Panc1 (cell line): ENCODE data around the gene SHC4. TPM values are rescaled to one million over a fixed set of nuclear protein-coding genes. Genes with fewer than 3 reads are reported as not detected.

Experiments used
- ATAC-seq: fragments of 200-7000 bp; cut with Tn5 transposase; 2 replicates; pipeline ENCODE4 v1.9.1; 2020; ENCODE audit warnings: mild to moderate bottlenecking, moderate library complexity
- BruUV-seq: library from RNA; stranded (reverse); fragments of 400-500 nt; replicated peaks from 2 replicates; lab custom pipeline; 2021; lab: Mats Ljungman, UMichigan
- CTCF ChIA-PET: fragments of 300-600 bp; sonication (Branson Sonifier 250); formaldehyde crosslinking; loops from one replicate; lab custom pipeline; 2022; ENCODE audit warnings: antibody characterized with exemption; lab: Charles Lee
- POLR2A ChIA-PET: fragments of 300-600 bp; sonication (Branson Sonifier 250); formaldehyde crosslinking; loops from one replicate; lab custom pipeline; 2022; ENCODE audit warnings: antibody characterized with exemption; lab: Charles Lee
- DNase-seq: peaks from one replicate; pipeline ENCODE4 v3.0.0-alpha.2; 2010; ENCODE audit warnings: low read depth, low spot score
- H3K27ac ChIP-seq: 2 replicates; pipeline ENCODE4 v1.5.1; 2011; ENCODE audit warnings: mild to moderate bottlenecking, low read length, inconsistent platforms
- H3K27me3 ChIP-seq: fragments of 200-500 bp; sonication (Bioruptor generic); 2 replicates; pipeline ENCODE4 v1.6.0; 2014; ENCODE audit warnings: low read length, inconsistent platforms; ENCODE audit not compliant: control insufficient read depth, insufficient read depth
- H3K36me3 ChIP-seq: fragments of 200-500 bp; sonication (Bioruptor generic); 2 replicates; pipeline ENCODE4 v1.5.1; 2014; ENCODE audit warnings: inconsistent platforms, mild to moderate bottlenecking, low read length, moderate library complexity; ENCODE audit not compliant: control insufficient read depth, insufficient read depth
- H3K4me1 ChIP-seq: 2 replicates; pipeline ENCODE4 v1.5.1; 2011; ENCODE audit warnings: inconsistent platforms, mild to moderate bottlenecking, low read length, moderate library complexity; ENCODE audit not compliant: control insufficient read depth, insufficient read depth
- H3K4me3 ChIP-seq, 2 experiments: 2 replicates each; pipeline ENCODE4 v1.5.1; 2011 to 2012; ENCODE audit warnings: low read depth in 2 of 2, low read length in 2 of 2, mild to moderate bottlenecking in 2 of 2, inconsistent platforms in 1 of 2, moderate library complexity in 1 of 2
- H3K9me3 ChIP-seq: fragments of 200-500 bp; sonication (Bioruptor generic); 2 replicates; pipeline ENCODE4 v1.5.1; 2014; ENCODE audit warnings: low read depth, mild to moderate bottlenecking, inconsistent platforms, low read length, moderate library complexity; ENCODE audit not compliant: control insufficient read depth, insufficient read depth
- CTCF ChIP-seq: fragments of 450-650 bp; IDR thresholded peaks from 2 replicates; pipeline ENCODE4 v1.5.1; 2017; ENCODE audit warnings: mild to moderate bottlenecking
- POLR2AphosphoS5 ChIP-seq: IDR thresholded peaks from 2 replicates; pipeline ENCODE4 v1.6.1; 2012; ENCODE audit warnings: mild to moderate bottlenecking, low read depth, low read length, moderate library complexity
- REST ChIP-seq, 2 experiments: IDR thresholded peaks; 2 replicates each; pipeline ENCODE4 v1.6.1; 2011 to 2012; ENCODE audit warnings: low read depth in 2 of 2, control low read depth in 1 of 2, low read length in 1 of 2, mild to moderate bottlenecking in 1 of 2, moderate library complexity in 1 of 2; ENCODE audit not compliant: insufficient read depth in 1 of 2
- SIN3A ChIP-seq: IDR thresholded peaks from 2 replicates; pipeline ENCODE4 v1.6.1; 2012; ENCODE audit warnings: low read depth, mild to moderate bottlenecking, low read length, moderate library complexity, borderline replicate concordance; ENCODE audit not compliant: insufficient read depth
- TCF7L2 ChIP-seq: IDR thresholded peaks from 2 replicates; pipeline ENCODE4 v1.6.1; 2011; ENCODE audit warnings: mild to moderate bottlenecking, low read depth, low read length, inconsistent platforms
- in situ Hi-C: cut with HindIII; loops from 2 replicates; pipeline ENCODE4 v1.10.0; 2016; ENCODE audit warnings: low sequenced_read_pairs, low pct_unique_long_range_greater_than_20kb
- intact Hi-C: fragments of 100-400 bp; cut with micrococcal nuclease; formaldehyde crosslinking; loops from one replicate; pipeline ENCODE4 v1.10.0; 2022; ENCODE audit not compliant: unreplicated experiment
- total RNA-seq: library from RNA; stranded (reverse); gene quantifications from one replicate; pipeline ENCODE4 v1.2.1, GENCODE V29; 2021; ENCODE audit not compliant: unreplicated experiment

SHC4 gene
- total RNA-seq, 1 experiment from 2014 or later: 0.10 TPM

GRCh38 chr15:48814286-48814685 lies 149.4 kb downstream of the SHC4 start:
- intact Hi-C loops: no loop called here
- ChIA-PET POLR2A (no interaction called here), CTCF (no interaction called here)
- Histone ChIP-seq H3K4me1 (peaks cover 12% of the 10 kb centered on the region), H3K4me3 (no peak overlapping the region), H3K9me3 (no peaks in the 10 kb centered on the region), H3K36me3 (no peaks in the 10 kb centered on the region), H3K27me3 (no peaks in the 10 kb centered on the region; the same call in 1 of the 2 replicates), H3K27ac (no peak overlapping the region)
- no peak for ATAC-seq
- BruUV-seq: no TSS peak
- no peak for DNase-seq
- TF ChIP-seq TCF7L2 (no peak), POLR2AphosphoS5 (no peak), SIN3A (no peak), REST (IDR thresholded peaks at IDR 0.05; ENCODE audit: insufficient read depth in 1 of 2, low read depth in 2 of 2, low read length in 1 of 2) (no peak), CTCF (no peak)
- in situ Hi-C loops: no loop called here

- Histone ChIP-seq H3K27me3 (no peaks in the 10 kb centered on the region; the same call in 1 of the 2 replicates), H3K4me1 (peaks cover 16% of the 10 kb centered on the region), H3K27ac (peak overlapping the region; percentile 49), H3K4me3 (peak overlapping the region; percentile 97 to 100), H3K9me3 (no peaks in the 10 kb centered on the region), H3K36me3 (no peaks in the 10 kb centered on the region)
- in situ Hi-C loops: no loop called here
- TF ChIP-seq SIN3A (no peak), REST (IDR thresholded peaks at IDR 0.05; ENCODE audit: insufficient read depth in 1 of 2, low read depth in 2 of 2, low read length in 1 of 2) (no peak), TCF7L2 (no peak), CTCF (peak; percentile 56)
- CTCF ChIA-PET: no interaction called here
- POLR2A ChIA-PET: interaction anchor here (0.5 kb wide), 1 partner anchor 109 kb away, joined by 4 read pairs; no protein-coding TSS in a partner anchor
- peak; percentile 42; the same call in 1 of the 2 replicates for ATAC-seq
- no TSS peak for BruUV-seq
- intact Hi-C loops: no loop called here
- DNase-seq: no peak
These were observed 152.3 kb downstream of the SHC4 start for GRCh38 chr15:48811325-48811958.
